H9 (cell line): ENCODE data around the gene KCNN3. TPM values are rescaled to one million over a fixed set of nuclear protein-coding genes. Genes with fewer than 3 reads are reported as not detected.

Source experiments
- DNase-seq: peaks from one replicate; pipeline ENCODE4 v3.0.0-alpha.2; 2017
- H2AFZ ChIP-seq: one replicate; pipeline ENCODE4 v1.6.1; 2013; ENCODE audit warnings: mild to moderate bottlenecking, low read length, control low read depth, moderate library complexity
- H2AK5ac ChIP-seq: 2 replicates; pipeline ENCODE4 v1.6.1; 2013; ENCODE audit warnings: low read length, control low read depth, mixed read lengths; ENCODE audit not compliant: insufficient read length
- H2BK120ac ChIP-seq: one replicate; pipeline ENCODE4 v1.6.1; 2013; ENCODE audit warnings: low read depth, mild to moderate bottlenecking, low read length, control low read depth, inconsistent platforms; ENCODE audit not compliant: poor library complexity, severe bottlenecking
- H2BK12ac ChIP-seq: 2 replicates; pipeline ENCODE4 v1.6.1; 2013; ENCODE audit warnings: low read length, control low read depth, mixed read lengths, low read depth; ENCODE audit not compliant: insufficient read length
- H2BK15ac ChIP-seq: 2 replicates; pipeline ENCODE4 v1.6.1; 2013; ENCODE audit warnings: low read depth, low read length, control low read depth
- H2BK20ac ChIP-seq: one replicate; pipeline ENCODE4 v1.6.1; 2013; ENCODE audit warnings: low read depth, mild to moderate bottlenecking, low read length, control low read depth, inconsistent platforms; ENCODE audit not compliant: poor library complexity, severe bottlenecking
- H2BK5ac ChIP-seq: 2 replicates; pipeline ENCODE4 v1.6.1; 2013; ENCODE audit warnings: low read length, control low read depth, mixed read lengths; ENCODE audit not compliant: insufficient read length
- H3K14ac ChIP-seq: 2 replicates; pipeline ENCODE4 v1.6.1; 2013; ENCODE audit warnings: low read length, control low read depth; ENCODE audit not compliant: insufficient read depth
- H3K18ac ChIP-seq: 2 replicates; pipeline ENCODE4 v1.6.1; 2013; ENCODE audit warnings: low read depth, mild to moderate bottlenecking, mixed read lengths, low read length, control low read depth; ENCODE audit not compliant: insufficient read length
- H3K23ac ChIP-seq: 2 replicates; pipeline ENCODE4 v1.6.1; 2013; ENCODE audit warnings: low read length, control low read depth, mixed read lengths, low read depth; ENCODE audit not compliant: insufficient read length
- H3K23me2 ChIP-seq: 2 replicates; pipeline ENCODE4 v1.6.1; 2013; ENCODE audit warnings: low read depth, mild to moderate bottlenecking, mixed read lengths, low read length, control low read depth; ENCODE audit not compliant: insufficient read length, poor library complexity, severe bottlenecking
- H3K27ac ChIP-seq: 2 replicates; pipeline ENCODE4 v1.5.1; 2013; ENCODE audit warnings: low read length, control low read depth, mixed read lengths, low read depth; ENCODE audit not compliant: insufficient read length
- H3K27me3 ChIP-seq: 2 replicates; pipeline ENCODE4 v1.6.1; 2013; ENCODE audit warnings: low read length, control low read depth, inconsistent platforms; ENCODE audit not compliant: insufficient read depth
- H3K4ac ChIP-seq: 2 replicates; pipeline ENCODE4 v1.6.1; 2013; ENCODE audit warnings: low read depth, mild to moderate bottlenecking, control low read depth, inconsistent platforms, low read length, moderate library complexity
- H3K4me1 ChIP-seq: 2 replicates; pipeline ENCODE4 v1.6.1; 2013; ENCODE audit warnings: low read length, control low read depth, inconsistent platforms; ENCODE audit not compliant: insufficient read depth
- H3K4me2 ChIP-seq: 2 replicates; pipeline ENCODE4 v1.6.1; 2013; ENCODE audit warnings: low read length, control low read depth, mixed read lengths; ENCODE audit not compliant: insufficient read length, insufficient read depth
- H3K56ac ChIP-seq: 2 replicates; pipeline ENCODE4 v1.6.1; 2013; ENCODE audit warnings: low read depth, mild to moderate bottlenecking, mixed read lengths, low read length, control low read depth; ENCODE audit not compliant: insufficient read length
- H3K79me1 ChIP-seq: 2 replicates; pipeline ENCODE4 v1.6.1; 2013; ENCODE audit warnings: low read depth, mild to moderate bottlenecking, moderate library complexity, low read length, control low read depth, inconsistent platforms; ENCODE audit not compliant: insufficient read depth, poor library complexity, severe bottlenecking
- H3K79me2 ChIP-seq: 2 replicates; pipeline ENCODE4 v1.6.1; 2013; ENCODE audit warnings: low read length, control low read depth, inconsistent platforms; ENCODE audit not compliant: insufficient read depth
- H3K9ac ChIP-seq: 2 replicates; pipeline ENCODE4 v1.6.1; 2013; ENCODE audit warnings: low read length, control low read depth, mixed read lengths; ENCODE audit not compliant: insufficient read length; ENCODE audit errors: extremely low read depth
- H3K9me3 ChIP-seq: one replicate; pipeline ENCODE4 v1.6.1; 2013; ENCODE audit warnings: low read depth, low read length, inconsistent platforms; ENCODE audit not compliant: control insufficient read depth
- H3T11ph ChIP-seq: one replicate; pipeline ENCODE4 v1.6.1; 2013; ENCODE audit warnings: mild to moderate bottlenecking, low read length, control low read depth, inconsistent platforms
- H4K20me1 ChIP-seq: one replicate; pipeline ENCODE4 v1.6.1; 2013; ENCODE audit not compliant: control insufficient read depth, insufficient read length, insufficient read depth
- H4K5ac ChIP-seq: 2 replicates; pipeline ENCODE4 v1.6.1; 2013; ENCODE audit warnings: low read depth, mild to moderate bottlenecking, mixed read lengths, low read length, control low read depth; ENCODE audit not compliant: insufficient read length
- H4K8ac ChIP-seq: replicated peaks from 2 replicates; pipeline ENCODE4 v1.6.1; 2013; ENCODE audit warnings: low read length, control low read depth, mixed read lengths, low read depth; ENCODE audit not compliant: insufficient read length
- H4K91ac ChIP-seq: 2 replicates; pipeline ENCODE4 v1.6.1; 2013; ENCODE audit warnings: low read depth, mild to moderate bottlenecking, moderate library complexity, mixed read lengths, low read length, control low read depth; ENCODE audit not compliant: insufficient read length
- H3K27ac Mint-ChIP-seq, 3 experiments: 2 replicates in 2 of 3; 3 replicates in 1 of 3; pipeline ENCODE4 v1.8.0; 2020 to 2021; ENCODE audit warnings: mixed read lengths in 3 of 3, mild to moderate bottlenecking in 1 of 3, moderate library complexity in 1 of 3
- H3K27me3 Mint-ChIP-seq: 2 replicates; pipeline ENCODE4 v1.8.0; 2021; ENCODE audit warnings: low read depth, mild to moderate bottlenecking, moderate library complexity, mixed read lengths
- H3K36me3 Mint-ChIP-seq, 3 experiments: 2 replicates in 2 of 3; 3 replicates in 1 of 3; pipeline ENCODE4 v1.8.0; 2020 to 2021; ENCODE audit warnings: low read depth in 3 of 3, mixed read lengths in 3 of 3; ENCODE audit not compliant: insufficient read depth in 1 of 3
- H3K4me1 Mint-ChIP-seq, 2 experiments: 2 replicates each; pipeline ENCODE4 v1.8.0; 2020; ENCODE audit warnings: mixed read lengths in 2 of 2
- H3K4me3 Mint-ChIP-seq, 2 experiments: 2 replicates in 1 of 2; 3 replicates in 1 of 2; pipeline ENCODE4 v1.8.0; 2020 to 2021; ENCODE audit warnings: mild to moderate bottlenecking in 2 of 2, mixed read lengths in 2 of 2, moderate library complexity in 1 of 2
- H3K9me3 Mint-ChIP-seq, 2 experiments: 2 replicates in 1 of 2; 3 replicates in 1 of 2; pipeline ENCODE4 v1.8.0; 2020; ENCODE audit warnings: mild to moderate bottlenecking in 2 of 2, mixed read lengths in 2 of 2, moderate library complexity in 1 of 2
- WGBS: extraction: QIAGEN DNeasy Blood & Tissue Kit; methylation state at CpG from one replicate; pipeline ENCODE4 v1.1.7; 2013; ENCODE audit warnings: missing lambda C conversion rate, low lambda C conversion rate, mixed read lengths; ENCODE audit not compliant: insufficient read length; ENCODE audit errors: extremely low coverage; 5-methylcytosine and 5-hydroxymethylcytosine counted together
- total RNA-seq: library from RNA; stranded (reverse); gene quantifications from 2 replicates; pipeline ENCODE4 v1.2.1, GENCODE V29; 2021
- TF ChIP-seq, protein P1 (sequence below): fragments of 200-600 bp; sonication (generic); conservative IDR thresholded peaks from 3 replicates; pipeline ENCODE4 v1.8.0; 2021; ENCODE audit warnings: antibody characterized with exemption, mild to moderate bottlenecking

KCNN3 gene
- total RNA-seq, 1 experiment from 2014 or later = 0.83 TPM

DNA sequence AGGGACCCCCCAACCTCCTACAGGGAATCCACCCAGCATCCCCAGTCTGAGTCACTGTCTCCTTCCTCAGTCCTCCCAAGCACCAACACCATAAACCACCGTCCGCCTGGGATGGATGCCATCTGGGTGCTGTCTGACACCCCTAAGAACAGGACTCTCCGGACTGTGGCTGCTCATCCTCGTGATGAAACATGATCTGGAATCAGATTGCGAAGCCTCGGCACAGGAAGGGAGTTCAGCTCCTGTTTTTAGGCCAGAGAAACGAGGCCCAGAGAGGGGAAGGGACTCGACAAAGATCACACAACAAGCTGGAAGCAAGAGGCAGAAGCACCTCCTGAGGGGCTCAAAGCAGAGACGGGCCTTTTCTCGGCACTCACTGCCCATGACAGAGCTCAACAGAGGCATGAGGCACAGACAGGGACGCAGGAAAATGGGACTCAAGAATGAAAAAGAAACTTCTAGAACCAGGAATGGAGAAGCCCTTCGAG, 8.4 kb downstream of the KCNN3 start:
- Histone ChIP-seq H3T11ph (no peak overlapping the region), H3K56ac (no peak overlapping the region), H3K9ac (no peak overlapping the region), H4K20me1 (no peaks in the 10 kb centered on the region), H4K8ac (no peak overlapping the region), H2BK12ac (no peak overlapping the region), H3K4ac (no peak overlapping the region), H3K23ac (no peak overlapping the region), H3K4me2 (no peak overlapping the region), H3K79me2 (no peaks in the 10 kb centered on the region), H2AK5ac (no peak overlapping the region), H2AFZ (no peak overlapping the region), H2BK15ac (no peak overlapping the region), H4K91ac (no peak overlapping the region), H3K4me1 (peaks cover 5% of the 10 kb centered on the region), H3K27ac (no peak overlapping the region), H3K27me3 (no peaks in the 10 kb centered on the region; the same call in 1 of the 2 replicates), H3K14ac (no peak overlapping the region), H3K79me1 (no peaks in the 10 kb centered on the region), H3K9me3 (no peaks in the 10 kb centered on the region), H4K5ac (no peak overlapping the region), H2BK20ac (no peak overlapping the region), H3K23me2 (peaks cover 3% of the 10 kb centered on the region), H3K18ac (no peak overlapping the region), H2BK120ac (no peak overlapping the region), H2BK5ac (no peak overlapping the region)
- Mint-ChIP-seq H3K27ac (peak overlapping the region in 2 of 3 experiments; percentile 15 to 49; a peak in 2 of 7 replicates), H3K27me3 (peaks cover 5% of the 10 kb centered on the region), H3K9me3 (no peaks in the 10 kb centered on the region), H3K4me3 (no peak overlapping the region), H3K4me1 (peaks cover 36 to 39% of the 10 kb centered on the region in 2 experiments), H3K36me3 (no peaks in the 10 kb centered on the region)
- no CpG with 5 or more reads among the region's 12 CpGs for WGBS
- no peak for DNase-seq
- TF ChIP-seq, protein P1, sequence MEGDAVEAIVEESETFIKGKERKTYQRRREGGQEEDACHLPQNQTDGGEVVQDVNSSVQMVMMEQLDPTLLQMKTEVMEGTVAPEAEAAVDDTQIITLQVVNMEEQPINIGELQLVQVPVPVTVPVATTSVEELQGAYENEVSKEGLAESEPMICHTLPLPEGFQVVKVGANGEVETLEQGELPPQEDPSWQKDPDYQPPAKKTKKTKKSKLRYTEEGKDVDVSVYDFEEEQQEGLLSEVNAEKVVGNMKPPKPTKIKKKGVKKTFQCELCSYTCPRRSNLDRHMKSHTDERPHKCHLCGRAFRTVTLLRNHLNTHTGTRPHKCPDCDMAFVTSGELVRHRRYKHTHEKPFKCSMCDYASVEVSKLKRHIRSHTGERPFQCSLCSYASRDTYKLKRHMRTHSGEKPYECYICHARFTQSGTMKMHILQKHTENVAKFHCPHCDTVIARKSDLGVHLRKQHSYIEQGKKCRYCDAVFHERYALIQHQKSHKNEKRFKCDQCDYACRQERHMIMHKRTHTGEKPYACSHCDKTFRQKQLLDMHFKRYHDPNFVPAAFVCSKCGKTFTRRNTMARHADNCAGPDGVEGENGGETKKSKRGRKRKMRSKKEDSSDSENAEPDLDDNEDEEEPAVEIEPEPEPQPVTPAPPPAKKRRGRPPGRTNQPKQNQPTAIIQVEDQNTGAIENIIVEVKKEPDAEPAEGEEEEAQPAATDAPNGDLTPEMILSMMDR = no peak
